Thyroid gland (tissue), 4 donors: ENCODE data around the gene KYNU. TPM values are rescaled to one million over a fixed set of nuclear protein-coding genes. Genes with fewer than 3 reads are reported as not detected.
"Not testable (repeated sequence)": the region's sequence is repeated elsewhere in the genome, so short reads cannot be mapped to it uniquely, and the experiment has no call there.

Experiments
- DNase-seq, 2 donors: peaks; one replicate each; pipeline ENCODE4 v3.0.0-alpha.2; 2019
- H3K27ac ChIP-seq, 3 donors: fragments of 200-600 bp; sonication (generic); 1 replicate in 2 of 3; 2 replicates in 1 of 3; pipeline ENCODE4 v1.5.1; 2016 to 2019; ENCODE audit warnings: mild to moderate bottlenecking in 1 of 3, moderate library complexity in 1 of 3
- H3K27me3 ChIP-seq: fragments of 200-600 bp; sonication (generic); one replicate; pipeline ENCODE4 v1.5.1; 2019
- H3K36me3 ChIP-seq, 2 donors: fragments of 200-600 bp; sonication (generic); one replicate each; pipeline ENCODE4 v1.5.1; 2016 to 2019
- H3K4me1 ChIP-seq, 2 donors: fragments of 200-600 bp; sonication (generic); one replicate each; pipeline ENCODE4 v1.5.1; 2017 to 2019
- H3K4me3 ChIP-seq, 3 donors: fragments of 200-600 bp; sonication (generic); replicated peaks in 1 of 3; 1 replicate in 2 of 3; 2 replicates in 1 of 3; pipeline ENCODE4 v1.5.1; 2016; ENCODE audit warnings: mild to moderate bottlenecking in 1 of 3
- H3K9me3 ChIP-seq: fragments of 200-600 bp; sonication (generic); one replicate; pipeline ENCODE4 v1.5.1; 2017
- CTCF ChIP-seq, 6 experiments: fragments of 200-600 bp in 3 of 6; fragments of 450-650 bp in 3 of 6; sonication (generic) in 3 of 6; IDR thresholded peaks; one replicate each; pipeline ENCODE4 v1.5.1; 2016 to 2019; ENCODE audit warnings: antibody characterized with exemption in 6 of 6, mild to moderate bottlenecking in 2 of 6, inconsistent platforms in 1 of 6, moderate library complexity in 1 of 6
- POLR2A ChIP-seq, 2 donors: fragments of 450-650 bp; IDR thresholded peaks; one replicate each; pipeline ENCODE4 v1.6.1; 2017; ENCODE audit warnings: antibody characterized with exemption in 2 of 2, mild to moderate bottlenecking in 2 of 2, moderate library complexity in 1 of 2
- WGBS, 2 donors: methylation state at CpG; one replicate each; pipeline ENCODE4 v1.1.5; 2017; 5-methylcytosine and 5-hydroxymethylcytosine counted together
- intact Hi-C: fragments of 100-400 bp; cut with DNase I; formaldehyde crosslinking; loops from one replicate; pipeline ENCODE4 v1.15.1; 2023
- total RNA-seq, 4 donors: library from RNA; depleted of rRNA; stranded (reverse); fragments of >200 nt; gene quantifications; one replicate each; pipeline ENCODE4 v1.2.3, GENCODE V29; 2016

The KYNU gene
- total RNA-seq, 4 donors from 2014 or later, result 0.93 to 7.8 (median 4.5) TPM

- no peaks in the 10 kb centered on the region for H3K36me3 ChIP-seq
- intact Hi-C loops, result no loop called here
- H3K4me1 ChIP-seq, result no peaks in the 10 kb centered on the region
- no peaks in the 10 kb centered on the region for H3K27me3 ChIP-seq
- no peak for DNase-seq
- no peak overlapping the region for H3K27ac ChIP-seq
- no peaks in the 10 kb centered on the region for H3K9me3 ChIP-seq
- 91 to 92% methylated on average over 2 of the region's 2 CpGs for WGBS, 2 donors
- H3K4me3 ChIP-seq, result no peak overlapping the region
- no peak for TF ChIP-seq POLR2A (IDR thresholded peaks at IDR 0.05)
- TF ChIP-seq CTCF (IDR thresholded peaks at IDR 0.05), result no peak
Measured at GRCh38 chr2:142893241-142893640, 15.8 kb downstream of the KYNU start.

- H3K36me3 ChIP-seq, result no peaks in the 10 kb centered on the region
- no peak overlapping the region for H3K27ac ChIP-seq
- intact Hi-C loops, result no loop called here
- H3K9me3 ChIP-seq, result no peaks in the 10 kb centered on the region
- DNase-seq, result no peak
- H3K4me1 ChIP-seq, result no peaks in the 10 kb centered on the region
- 58 to 74% methylated on average over 1 of the region's 1 CpG for WGBS, 2 donors
- no peak for TF ChIP-seq CTCF (IDR thresholded peaks at IDR 0.05)
- no peak for TF ChIP-seq POLR2A (IDR thresholded peaks at IDR 0.05)
- H3K4me3 ChIP-seq, result no peak overlapping the region
- H3K27me3 ChIP-seq, result no peaks in the 10 kb centered on the region
Measured at GRCh38 chr2:142897807-142898206, 20.3 kb downstream of the KYNU start.

- H3K27ac ChIP-seq, H3K36me3 ChIP-seq, intact Hi-C loops, H3K4me1 ChIP-seq, H3K9me3 ChIP-seq, H3K4me3 ChIP-seq, DNase-seq, H3K27me3 ChIP-seq: not testable (repeated sequence)
- WGBS, 2 donors, result 94 to 97% methylated on average over 4 of the region's 4 CpGs
Measured at GRCh38 chr2:142900327-142900726, 22.9 kb downstream of the KYNU start.

DNA sequence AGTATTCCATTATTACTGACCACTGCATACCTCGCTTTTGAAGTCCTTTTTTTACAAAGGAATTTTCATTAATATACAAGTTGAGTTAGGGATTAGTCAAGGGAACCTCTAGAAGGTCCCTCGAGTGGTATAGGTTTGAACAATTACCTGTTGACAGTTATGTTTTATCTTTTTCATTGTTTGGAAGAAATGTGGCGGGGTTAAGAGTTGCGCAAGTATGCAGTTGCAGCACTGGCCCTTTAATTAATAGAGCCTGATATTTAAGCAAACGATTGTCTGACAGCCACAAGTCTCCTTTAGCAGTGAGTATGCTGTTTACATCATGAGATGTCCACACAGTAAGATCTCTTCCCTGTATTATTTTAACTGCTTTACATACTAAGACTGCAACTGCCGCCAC lies 24.3 kb downstream of the KYNU start:
- H3K27ac ChIP-seq, result no peak overlapping the region
- no peak overlapping the region for H3K4me3 ChIP-seq
- no peak for DNase-seq
- WGBS, 2 donors, result 90% methylated on average over 6 of the region's 6 CpGs
- no peak for TF ChIP-seq POLR2A (IDR thresholded peaks at IDR 0.05)
- TF ChIP-seq CTCF (IDR thresholded peaks at IDR 0.05), result no peak
- intact Hi-C loops, result no loop called here
- no peaks in the 10 kb centered on the region for H3K9me3 ChIP-seq
- no peaks in the 10 kb centered on the region for H3K4me1 ChIP-seq
- no peaks in the 10 kb centered on the region for H3K27me3 ChIP-seq
- no peaks in the 10 kb centered on the region for H3K36me3 ChIP-seq

DNA sequence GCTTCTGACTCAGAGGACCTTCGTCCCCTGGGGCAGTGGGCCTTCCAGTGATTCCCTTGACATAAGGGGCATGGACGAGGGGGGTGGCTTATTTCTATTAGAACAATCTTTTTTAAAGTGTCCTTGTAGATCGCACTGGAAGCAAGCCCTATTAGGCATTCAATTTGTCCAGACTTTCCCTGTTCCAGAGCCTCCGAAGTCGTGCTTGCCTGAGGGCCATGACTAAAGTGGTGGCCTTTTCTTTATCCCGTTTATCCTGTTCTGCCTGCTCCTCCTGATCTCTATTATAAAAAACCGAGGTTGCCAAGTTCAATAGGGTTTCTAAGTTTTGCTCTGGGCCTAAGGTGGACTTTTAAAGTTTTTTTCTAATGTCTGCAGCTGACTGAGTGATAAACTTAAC lies 26.3 kb downstream of the KYNU start:
- DNase-seq, H3K27me3 ChIP-seq, H3K4me1 ChIP-seq, H3K9me3 ChIP-seq, H3K36me3 ChIP-seq, H3K4me3 ChIP-seq, H3K27ac ChIP-seq, intact Hi-C loops: not testable (repeated sequence)
- 86 to 92% methylated on average over 6 to 7 of the region's 7 CpGs for WGBS, 2 donors

DNA sequence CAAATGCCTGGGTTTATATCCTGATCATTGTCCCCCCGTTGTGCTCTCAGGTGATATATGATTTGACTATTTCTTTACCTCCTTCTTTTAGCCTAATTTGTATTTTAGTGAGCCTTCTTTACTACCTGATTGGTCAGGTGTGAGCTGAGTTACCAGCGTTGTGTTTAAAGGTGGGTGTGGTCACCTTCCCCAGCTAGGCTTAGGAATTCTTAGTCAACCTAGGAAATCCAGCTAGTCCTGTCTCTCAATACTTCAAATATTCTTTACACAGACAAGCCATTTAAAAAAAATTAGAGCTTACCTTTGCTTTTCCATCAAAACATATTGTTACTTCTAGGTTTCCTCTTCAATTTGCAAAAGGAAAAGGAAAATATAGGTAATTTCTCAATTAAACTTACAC lies 30.2 kb downstream of the KYNU start:
- H3K36me3 ChIP-seq, result no peaks in the 10 kb centered on the region
- DNase-seq, result no peak
- TF ChIP-seq CTCF (IDR thresholded peaks at IDR 0.05) (no peak), POLR2A (IDR thresholded peaks at IDR 0.05) (no peak)
- no peak overlapping the region for H3K4me3 ChIP-seq
- H3K9me3 ChIP-seq, result no peaks in the 10 kb centered on the region
- H3K27me3 ChIP-seq, result no peaks in the 10 kb centered on the region
- no peaks in the 10 kb centered on the region for H3K4me1 ChIP-seq
- no peak overlapping the region for H3K27ac ChIP-seq
- intact Hi-C loops, result no loop called here
- 76 to 87% methylated on average over 2 of the region's 2 CpGs for WGBS, 2 donors
